ENCODE measurements around the gene SPPL2B.

SPPL2B gene

DNA sequence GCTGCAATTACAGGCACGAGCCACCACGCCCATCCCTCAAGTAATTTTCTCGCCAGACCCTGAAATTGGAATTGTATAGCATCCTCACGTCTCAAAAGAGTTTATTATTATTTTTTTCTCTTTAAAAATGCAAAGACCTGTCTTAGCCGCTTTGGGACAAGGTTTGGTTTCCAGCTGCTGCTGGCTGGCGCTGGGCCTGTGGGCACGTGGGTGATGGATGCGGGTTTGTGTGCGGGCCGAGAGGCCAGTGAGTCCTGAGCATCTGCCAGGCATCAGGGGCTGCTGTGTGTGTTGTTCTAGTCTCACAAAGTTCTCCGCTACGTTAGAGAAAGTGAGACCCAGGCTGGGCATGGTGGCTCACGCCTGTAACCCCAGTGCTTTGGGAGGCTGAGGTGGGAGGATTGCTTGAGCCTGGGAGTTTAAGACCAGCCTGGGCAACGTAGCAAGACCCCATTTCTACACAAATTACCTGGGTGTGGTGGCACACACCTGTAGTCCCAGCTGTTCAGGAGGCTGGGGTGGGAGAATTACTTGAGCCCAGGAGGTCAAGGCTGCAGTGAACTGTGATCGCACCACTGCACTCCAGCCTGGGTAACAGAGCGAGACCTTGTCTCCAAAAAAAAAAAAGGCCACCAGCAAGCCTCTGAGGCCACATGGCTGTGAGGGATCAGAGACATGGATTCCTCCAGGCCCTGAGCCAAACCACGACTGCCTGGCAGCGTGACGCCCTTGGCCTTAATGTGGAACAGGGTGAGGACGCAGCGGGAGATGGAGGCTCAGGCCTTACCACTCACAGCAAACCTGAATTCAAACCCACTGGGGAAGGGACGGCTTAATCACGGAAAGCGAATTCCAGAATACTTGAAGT is 26.9 kb downstream of the SPPL2B start:
- DNase-seq (ENCODE audit: low spot score): no peak

DNA sequence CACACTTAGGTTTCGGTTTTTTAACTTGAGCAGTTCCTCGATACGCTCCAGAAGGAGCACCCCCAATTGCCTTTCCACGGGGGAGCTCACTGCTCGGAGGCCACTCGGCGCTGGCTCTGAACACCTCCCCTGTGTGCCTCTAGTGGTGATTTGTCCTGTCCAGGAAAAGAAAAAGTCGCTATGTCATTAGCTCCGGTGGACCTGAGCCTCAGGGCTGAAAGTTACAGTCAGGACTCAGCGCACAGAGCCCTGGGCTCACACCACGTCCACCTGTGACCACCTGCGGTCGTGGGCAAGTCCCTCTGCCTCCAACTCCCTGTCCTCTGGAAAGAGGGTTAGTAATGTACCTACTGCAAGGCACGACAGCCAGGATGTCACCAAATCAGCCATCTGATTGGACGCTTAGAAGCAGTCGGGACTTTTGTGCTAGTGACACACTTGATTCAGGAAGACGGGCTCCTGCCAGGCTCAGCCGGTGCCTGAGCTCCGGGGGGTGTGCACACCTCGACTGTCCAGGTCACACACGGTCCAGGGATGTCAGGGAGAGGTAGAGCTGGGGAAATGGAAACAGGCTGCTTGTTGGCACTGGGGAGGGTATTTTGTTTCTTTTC is 27.7 kb downstream of the SPPL2B start:
- DNase-seq (ENCODE audit: low spot score): no peak

DNA sequence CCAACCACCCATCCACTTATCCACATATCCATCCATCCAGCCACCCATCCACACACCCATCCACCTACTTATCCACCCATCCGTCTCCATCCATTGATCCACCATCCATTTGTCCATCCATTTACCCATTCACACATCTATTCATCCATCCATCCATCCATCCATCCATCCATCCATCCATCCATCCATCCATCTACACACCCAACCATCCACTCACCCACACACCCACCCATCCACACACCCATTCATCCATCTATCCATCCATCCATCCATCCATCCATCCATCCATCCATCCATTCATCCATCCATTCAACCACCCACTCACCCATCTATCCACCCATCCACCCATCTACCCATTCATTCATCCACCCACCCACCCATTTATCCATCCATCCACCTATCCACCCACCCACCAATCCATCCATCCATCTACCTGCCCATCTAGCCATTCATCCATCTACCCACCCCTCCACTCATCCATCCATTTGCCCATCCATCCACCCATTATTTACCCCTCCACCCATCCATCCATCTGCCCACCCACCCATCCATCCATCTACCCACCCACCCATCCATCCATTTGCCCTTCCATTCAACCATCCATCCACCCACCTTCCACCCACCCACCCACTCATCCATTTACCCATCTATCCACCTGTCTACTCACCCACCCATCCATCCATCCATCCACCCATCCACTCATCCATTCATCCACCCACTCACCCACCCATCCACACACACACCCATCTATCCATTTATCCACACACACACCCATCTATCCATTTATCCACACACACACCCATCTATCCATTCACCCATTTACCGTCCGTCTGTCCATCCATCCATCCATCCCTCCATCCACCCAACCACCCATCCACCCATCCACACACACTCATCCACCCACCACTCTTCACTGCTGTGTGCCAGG is 29.1 kb downstream of the SPPL2B start:
- no peak for DNase-seq (ENCODE audit: low spot score)

DNA sequence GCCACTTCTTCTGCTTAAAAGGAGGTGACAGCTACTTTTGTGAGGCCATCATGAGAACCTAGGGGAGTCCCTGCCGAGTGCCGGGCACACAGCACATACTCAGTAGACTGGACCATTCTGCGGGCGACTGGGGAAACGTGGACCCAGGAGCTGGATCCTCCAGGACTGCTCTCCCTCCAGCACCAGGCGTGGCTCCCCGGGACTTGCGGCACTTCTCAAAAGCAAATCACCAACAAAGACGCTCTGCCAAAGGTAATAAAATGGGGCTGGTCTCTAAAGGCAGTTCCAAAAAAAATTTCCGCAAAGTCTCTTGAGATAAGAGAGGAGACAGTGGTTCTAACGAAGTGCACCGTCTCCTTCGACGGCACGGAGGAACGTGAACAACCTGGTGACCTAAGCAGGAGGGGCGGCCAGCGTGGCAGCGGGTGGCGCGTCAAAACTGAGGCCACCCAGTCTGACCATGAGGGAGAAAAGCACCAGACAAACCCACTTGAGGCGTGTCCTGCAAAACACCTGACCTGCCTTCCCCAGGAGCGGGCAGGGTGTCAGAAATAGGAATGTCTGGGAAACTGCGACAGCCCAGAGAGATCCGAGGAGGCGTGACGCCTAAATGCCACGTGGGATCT is 30.2 kb downstream of the SPPL2B start:
- DNase-seq (ENCODE audit: low spot score): no peak

DNA sequence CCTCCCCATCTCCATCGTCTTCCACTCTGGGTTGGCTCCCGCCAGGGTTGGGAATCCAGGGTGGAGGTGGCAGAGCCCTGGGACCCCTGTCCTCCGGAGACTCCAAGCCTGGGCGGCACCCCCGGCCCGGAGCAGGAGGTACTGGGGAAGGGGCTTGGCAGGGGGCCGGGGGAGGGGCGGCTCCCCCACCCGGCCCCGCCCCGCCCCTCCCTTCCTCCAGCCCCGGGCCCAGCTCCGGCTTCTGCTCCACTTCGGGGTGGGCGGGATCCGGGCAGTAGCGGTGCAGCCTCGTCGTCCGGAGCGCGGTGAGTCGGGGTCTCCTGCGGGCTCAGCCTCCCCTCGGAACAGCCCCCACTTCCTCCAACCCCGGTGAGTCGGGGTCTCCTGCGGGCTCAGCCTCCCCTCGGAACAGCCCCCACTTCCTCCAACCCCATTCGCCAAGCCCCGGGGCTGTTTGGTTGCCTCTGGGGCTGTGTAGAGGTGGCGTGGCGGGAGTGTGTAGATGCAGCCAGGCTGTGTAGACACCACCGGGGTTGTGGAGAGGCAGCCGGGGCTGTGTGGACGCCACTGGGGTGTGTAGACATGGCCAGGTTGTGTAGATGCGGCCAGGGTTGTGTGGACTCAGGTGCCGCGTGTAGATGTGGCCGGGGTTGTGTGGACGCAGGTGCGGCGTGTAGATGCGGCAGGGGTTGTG is 31.7 kb downstream of the SPPL2B start, which contains the start of gene TMPRSS9:
TMPRSS9 (plus strand) TSS at position 274 of the 694 bp plus-strand sequence. CDS start 29,521 bp downstream, outside the sequence.
- DNase-seq (ENCODE audit: low spot score): no peak

DNA sequence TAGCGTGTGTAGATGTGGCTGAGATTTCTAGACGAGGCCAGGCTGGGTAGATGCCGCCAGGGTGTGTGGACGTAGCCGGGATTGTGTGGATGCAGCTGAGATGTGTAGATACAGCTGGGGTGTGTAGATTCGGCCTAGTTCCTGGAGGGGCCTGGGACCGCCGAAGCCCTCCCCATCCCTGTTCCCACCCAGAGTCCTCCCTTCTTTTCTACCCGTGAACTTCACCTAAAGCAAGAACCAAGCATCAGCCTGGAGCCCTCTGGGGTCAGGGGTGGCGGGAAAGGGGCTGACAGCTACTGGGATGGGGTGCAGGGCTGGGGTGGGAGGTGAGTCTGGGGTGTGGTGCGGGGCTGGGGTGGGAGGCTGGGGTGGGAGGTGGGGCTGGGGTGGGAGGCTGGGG is 32.3 kb downstream of the SPPL2B start:
- DNase-seq (ENCODE audit: low spot score): no peak

DNA sequence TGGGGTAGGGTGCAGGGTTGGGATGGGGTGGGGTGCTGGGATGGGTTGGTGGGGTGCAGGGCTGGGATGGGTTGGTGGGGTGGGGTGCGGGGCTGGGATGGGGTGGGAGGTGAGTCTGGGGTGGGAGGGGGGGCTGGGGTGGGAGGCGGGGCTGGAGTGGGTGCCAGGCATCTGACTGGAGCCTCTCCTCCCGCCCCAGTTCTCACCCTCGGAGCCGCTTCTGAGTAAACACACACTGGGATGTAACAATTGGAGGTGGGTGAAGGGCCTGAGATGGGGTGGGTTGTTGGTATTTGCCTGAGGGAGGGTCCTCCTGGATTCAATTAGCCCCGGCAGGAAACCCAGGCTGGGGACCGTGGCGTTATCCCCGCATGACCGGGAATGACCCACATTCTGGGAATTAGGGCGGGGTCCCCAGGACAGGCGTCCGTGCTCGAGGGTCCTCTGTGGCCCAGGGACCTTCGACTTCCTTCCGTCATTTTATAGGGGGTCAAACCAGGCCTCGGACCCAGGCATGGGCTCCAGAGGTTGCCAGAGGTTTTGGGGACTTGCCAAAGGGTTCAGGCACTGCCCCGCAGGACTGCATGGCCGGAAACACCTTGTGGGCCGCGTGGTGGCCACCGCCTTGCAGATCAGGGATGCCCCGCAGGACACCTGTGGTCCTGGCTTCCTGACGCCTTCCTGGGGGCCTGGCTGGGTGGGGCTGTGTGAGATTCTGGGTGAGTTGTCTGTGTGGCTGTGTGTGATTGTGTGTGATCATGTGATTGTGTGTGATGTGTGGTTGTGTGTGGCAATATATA is 33.0 kb downstream of the SPPL2B start:
- no peak for DNase-seq (ENCODE audit: low spot score)

DNA sequence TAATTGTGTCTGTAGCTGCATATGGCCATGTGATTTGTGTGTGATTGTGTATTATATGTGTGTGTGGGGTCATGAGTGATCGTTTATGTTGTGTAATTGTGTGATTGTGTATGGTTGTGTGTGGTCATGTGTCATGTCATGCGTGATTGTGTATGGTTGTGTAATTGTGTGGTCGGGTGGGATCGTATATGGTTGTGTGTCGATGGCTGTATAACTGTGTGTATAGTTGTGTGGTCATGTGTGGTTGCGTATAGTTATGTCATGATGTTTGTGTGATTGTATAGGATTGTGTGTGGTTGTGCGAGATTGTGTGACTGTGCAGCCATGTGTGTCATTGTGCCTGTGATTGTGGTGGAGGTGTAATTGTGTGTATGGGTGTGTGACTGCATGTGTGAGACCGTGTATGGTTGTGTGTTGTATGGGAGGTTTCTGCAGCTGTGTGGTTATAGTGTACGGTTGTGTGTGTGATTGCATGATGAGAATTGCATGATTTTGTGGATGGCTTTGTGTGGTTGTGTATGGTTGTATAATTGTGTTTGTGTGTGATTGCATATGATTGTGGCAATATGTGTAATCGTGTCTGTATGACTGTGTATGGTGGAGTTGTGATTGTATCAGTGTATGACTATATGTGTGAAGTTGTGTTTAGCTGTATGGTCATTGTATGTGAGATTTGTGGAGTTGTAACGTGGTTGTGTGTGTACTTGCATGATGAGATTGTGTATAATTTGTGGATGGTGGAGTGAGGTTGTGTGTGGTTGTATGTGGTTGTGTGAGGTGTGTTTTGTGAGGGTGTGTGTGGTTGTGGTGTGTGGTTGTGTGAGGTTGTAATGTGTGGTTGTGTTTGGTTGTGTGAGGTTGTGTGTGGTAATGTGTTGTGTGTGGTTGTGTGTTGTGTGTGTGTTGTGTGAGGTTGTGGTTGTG is 33.8 kb downstream of the SPPL2B start:
- no peak for DNase-seq (ENCODE audit: low spot score)

DNA sequence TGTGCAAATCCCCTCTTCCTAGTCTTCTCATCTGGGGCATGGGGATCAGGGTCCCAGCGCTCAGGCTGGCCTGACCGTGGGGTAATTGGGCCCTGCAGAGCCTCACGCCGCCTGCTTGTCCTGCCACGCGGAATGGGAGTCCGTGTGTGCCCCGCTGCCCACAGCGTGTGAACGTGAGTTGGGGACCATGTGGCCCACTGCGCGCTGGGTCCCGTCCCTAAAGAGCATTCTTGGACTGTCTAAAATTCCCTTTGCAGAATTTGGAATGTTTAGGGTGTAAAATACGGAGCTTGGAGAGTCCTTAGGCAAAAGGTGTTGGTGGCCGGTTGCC is 34.5 kb downstream of the SPPL2B start:
- DNase-seq (ENCODE audit: low spot score): no peak

DNA sequence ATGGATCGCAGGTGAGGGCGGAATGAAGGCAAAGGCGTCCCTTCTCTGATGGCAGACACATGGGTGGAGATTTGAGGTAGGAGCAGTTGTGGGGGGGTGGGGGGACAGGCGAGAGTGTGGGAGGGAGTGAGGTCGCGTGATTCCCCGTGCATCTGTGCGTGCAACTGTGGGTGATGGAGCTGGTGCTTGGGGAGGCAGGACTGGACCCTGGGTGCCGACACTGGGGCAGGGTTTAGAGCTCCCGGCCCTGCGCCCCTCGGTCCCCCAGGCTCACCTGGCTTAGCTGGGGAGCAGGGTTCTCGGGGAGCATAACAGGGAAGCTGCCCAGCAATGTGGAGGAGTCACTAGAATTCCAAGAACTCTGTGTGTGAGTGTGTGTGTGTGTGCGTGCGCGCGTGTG is 34.9 kb downstream of the SPPL2B start:
- DNase-seq (ENCODE audit: low spot score): no peak

DNA sequence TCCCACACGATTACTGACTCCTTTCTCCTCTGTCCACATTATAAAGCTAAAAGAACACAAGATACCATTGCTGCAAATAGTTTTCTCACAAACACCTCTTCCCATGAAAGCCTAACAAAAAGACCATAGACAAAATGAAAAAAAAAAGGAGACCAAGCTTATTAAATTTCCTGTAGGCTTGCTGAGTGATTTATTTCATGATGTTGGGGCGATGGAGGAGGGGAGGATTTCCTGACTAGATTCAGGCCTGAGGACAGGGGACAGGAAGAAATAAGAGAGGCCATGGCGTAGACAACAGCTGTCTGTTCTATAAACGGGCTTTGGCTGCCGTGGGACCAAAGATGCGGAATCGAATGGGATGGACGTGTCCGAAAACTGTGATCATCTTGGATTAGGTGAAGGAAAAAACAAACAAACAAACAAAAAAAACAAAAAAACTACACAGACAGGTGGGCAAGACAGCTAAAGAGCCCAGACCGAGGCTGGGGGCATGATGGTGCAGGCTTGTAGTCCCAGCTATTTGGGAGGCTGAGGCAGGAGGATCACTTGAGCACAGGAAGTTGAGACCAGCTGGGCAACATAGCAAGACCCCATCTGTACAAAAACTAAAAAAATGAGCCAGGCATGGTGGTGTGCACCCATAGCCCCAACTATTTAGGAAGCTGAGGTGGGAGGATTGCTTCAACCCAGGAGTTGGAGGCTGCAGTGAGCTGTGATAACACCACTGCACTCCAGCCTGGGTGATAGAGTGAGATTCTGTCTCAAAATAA is 36.9 kb downstream of the SPPL2B start:
- DNase-seq (ENCODE audit: low spot score): no peak

DNA sequence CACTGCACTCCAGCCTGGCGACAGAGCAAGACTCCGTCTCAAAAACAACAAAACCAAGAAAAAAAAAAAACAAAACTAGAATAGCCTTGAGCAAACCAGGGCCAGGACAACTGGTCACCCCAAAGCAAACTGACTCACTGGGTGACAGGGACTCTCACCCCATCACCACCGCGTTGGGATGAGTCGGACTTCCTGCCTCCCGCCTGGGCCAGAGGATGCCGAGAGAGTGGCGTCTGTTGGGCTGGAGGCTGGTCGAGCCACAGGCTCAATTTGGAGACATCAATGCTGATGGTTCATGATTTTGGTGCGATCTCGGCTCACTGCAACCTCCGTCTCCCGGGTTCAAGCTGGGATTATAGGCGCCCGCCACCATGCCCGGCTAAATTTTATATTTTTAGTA is 43.2 kb downstream of the SPPL2B start:
- DNase-seq (ENCODE audit: low spot score): no peak

DNA sequence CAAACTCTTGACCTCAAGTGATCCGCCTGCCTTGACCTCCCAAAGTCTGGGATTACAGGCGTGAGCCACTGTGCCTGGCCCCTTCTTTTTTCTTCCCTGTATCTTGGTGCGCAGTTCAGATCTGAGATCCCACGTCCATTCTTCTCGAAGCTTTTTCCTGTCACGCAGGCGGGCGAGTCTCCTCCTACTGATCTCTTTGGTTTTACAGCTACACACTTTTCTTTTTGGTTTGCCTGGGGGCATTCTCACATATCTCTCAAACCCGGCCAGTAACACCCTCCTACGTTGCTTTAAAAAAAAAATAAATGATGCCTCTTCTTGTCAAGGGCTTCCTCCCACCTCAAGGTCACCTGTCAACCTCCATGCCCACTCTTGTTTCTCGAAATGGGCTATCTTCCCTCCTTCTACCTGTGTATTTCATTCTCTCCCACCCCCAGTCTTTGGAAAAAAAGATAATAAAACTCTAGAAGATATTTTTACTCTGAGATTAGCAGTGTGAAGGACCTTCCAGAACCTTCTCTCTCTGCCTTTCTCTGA is 43.7 kb downstream of the SPPL2B start:
- no peak for DNase-seq (ENCODE audit: low spot score)

DNA sequence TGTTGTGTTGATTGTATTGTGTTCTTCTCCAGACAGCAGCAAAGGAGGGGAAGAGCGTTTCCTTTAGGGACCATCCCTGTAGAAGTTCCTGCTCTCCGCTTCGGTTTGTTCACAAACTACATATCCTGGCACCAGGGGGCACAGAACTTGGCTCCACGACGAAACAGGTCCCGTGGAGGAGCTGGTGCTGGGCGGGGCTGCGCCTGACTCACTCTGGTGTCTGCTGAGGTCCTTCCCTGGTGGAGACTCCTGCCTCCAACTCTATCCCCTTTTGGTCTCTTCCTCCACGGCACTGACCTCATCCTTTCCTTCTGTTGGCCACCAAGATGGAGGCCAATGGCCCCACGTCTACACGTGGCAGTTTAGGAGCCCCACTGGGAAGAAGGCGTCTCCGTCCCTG is 46.3 kb downstream of the SPPL2B start:
- peak; percentile 41 for DNase-seq (ENCODE audit: low spot score)

DNA sequence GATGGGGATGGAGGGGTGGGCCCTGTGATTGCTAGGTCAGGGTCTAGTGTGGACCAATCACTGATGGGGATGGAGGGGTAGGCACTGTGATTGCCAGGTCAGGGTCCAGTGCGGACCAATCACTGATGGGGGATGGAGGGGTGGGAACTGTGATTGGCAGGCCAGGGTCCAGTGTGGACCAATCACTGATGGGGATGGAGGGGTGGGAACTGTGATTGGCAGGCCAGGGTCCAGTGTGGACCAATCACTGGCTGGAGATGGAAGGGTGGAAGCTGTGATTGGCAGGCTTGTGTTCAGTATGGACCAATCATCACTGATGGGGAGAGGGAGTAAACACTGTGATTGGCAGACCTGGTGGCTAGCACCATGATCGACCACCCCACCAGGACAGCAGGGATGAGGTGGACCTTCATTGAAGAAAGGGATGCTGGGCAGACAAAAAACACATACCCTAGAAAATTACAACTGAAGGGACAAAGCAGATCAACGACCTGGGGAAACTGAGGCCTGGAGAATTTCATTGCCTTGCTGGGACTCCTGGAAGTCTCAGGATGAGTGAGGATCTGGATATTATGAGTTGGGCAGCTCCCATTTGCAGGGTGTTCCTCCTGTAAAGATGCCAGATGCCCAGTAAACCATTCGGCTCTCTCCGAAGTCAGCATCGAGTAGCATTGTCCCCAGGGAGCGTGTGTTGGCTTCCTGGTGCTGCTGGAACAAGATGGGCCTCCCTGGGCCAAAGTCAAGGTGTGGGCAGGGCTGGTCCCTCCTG is 47.1 kb downstream of the SPPL2B start:
- DNase-seq (ENCODE audit: low spot score): no peak

DNA sequence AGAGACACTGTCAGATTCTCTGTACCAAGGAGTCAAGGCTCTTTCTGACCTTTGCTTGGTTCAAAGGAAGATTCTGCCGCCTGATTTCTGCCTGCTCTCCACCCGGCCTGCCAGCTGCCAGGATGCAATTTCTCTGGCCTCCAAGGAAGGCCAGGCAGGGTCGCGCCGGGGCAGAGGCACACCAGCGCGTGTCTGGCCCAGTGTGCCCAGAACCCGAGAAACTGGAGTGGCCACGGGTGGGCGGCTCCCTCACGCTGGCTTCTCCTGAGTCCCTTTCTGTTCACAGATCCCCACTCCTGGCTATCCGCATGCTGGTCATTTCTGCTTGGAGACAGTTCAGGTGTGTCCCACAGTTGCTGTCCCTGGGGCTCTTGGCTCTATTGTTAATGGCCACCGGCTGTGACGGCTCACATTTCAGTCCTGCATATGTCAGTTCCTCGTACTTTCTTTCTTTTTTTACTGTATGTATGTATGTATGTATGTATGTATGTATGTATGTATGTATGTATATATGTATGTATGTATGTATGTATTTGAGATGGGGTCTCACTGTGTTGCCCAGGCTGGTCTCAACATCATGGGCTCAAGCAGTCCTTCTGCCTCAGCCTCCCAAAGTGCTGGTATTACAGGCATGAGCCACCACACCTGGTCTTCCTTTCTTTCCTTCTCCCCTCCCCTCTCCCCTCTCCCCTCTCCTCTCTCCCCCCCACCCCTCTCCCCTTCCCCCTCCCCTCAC is 48.5 kb downstream of the SPPL2B start:
- no peak for DNase-seq (ENCODE audit: low spot score)

DNA sequence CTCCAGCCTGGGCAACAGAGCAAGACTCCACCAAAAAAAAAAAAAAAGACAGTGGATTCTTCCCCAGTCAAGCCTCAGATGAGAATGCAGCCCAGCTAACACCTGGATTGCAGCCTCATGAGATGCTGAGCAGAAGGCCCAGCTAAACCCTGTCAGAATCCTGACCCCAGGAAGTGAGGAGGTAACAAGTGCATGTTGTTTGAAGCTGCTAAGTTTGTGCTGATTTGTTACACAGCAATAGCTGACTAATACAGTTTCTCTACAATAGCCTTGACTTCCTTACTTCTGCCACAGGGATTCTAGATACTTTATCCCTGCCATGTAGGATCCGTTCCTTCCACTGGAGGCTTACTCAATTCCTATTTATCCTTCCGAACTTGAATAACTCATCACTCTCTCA is 52.1 kb downstream of the SPPL2B start:
- no peak for DNase-seq (ENCODE audit: low spot score)

Data from LoVo (cell line).